OCI-LY1 (cell line): ENCODE results near the gene LRRC3C.

Source experiments
- CTCF ChIP-seq: fragments of 200-600 bp; sonication (generic), shearing (Covaris generic); IDR thresholded peaks from 2 replicates; pipeline ENCODE4 v1.5.1; 2017; ENCODE audit warnings: mild to moderate bottlenecking, antibody characterized with exemption, low read length, moderate library complexity, mixed read lengths
- EZH2 ChIP-seq: fragments of 200-600 bp; sonication (generic), shearing (Covaris generic); IDR thresholded peaks from 2 replicates; pipeline ENCODE4 v1.8.0; 2017; ENCODE audit warnings: borderline replicate concordance, mixed run types, mild to moderate bottlenecking, antibody characterized with exemption, low read length, moderate library complexity, mixed read lengths

- TF ChIP-seq CTCF = no peak
- TF ChIP-seq EZH2 = no peak
These were observed 41.8 kb downstream of the LRRC3C start for GRCh38 chr17:39969375-39969774.
